Liver (tissue), 9 donors: ENCODE measurements around the gene FBXO31. TPM values are rescaled to one million over a fixed set of nuclear protein-coding genes. Genes with fewer than 3 reads are reported as not detected.

Source experiments
- DNase-seq: peaks from one replicate; pipeline ENCODE4 v3.0.0-alpha.2; 2017; ENCODE audit warnings: low spot score
- H3K27ac ChIP-seq, 2 donors: one replicate each; pipeline ENCODE4 v1.7.0; 2013; ENCODE audit warnings: inconsistent platforms in 2 of 2, low read length in 2 of 2, control low read depth in 1 of 2, low read depth in 1 of 2, mild to moderate bottlenecking in 1 of 2
- H3K27me3 ChIP-seq, 4 donors: one replicate each; pipeline versions ENCODE4 v1.6.1 to v1.7.0; 2013; ENCODE audit warnings: low read length in 3 of 4, inconsistent platforms in 1 of 4, mild to moderate bottlenecking in 1 of 4, moderate library complexity in 1 of 4; ENCODE audit not compliant: control insufficient read depth in 4 of 4, insufficient read depth in 4 of 4
- H3K36me3 ChIP-seq, 4 donors: one replicate each; pipeline versions ENCODE4 v1.6.1 to v1.7.0; 2013; ENCODE audit warnings: low read length in 3 of 4, mild to moderate bottlenecking in 3 of 4, low read depth in 1 of 4, moderate library complexity in 1 of 4; ENCODE audit not compliant: control insufficient read depth in 4 of 4, insufficient read depth in 3 of 4
- H3K4me1 ChIP-seq, 4 donors: one replicate each; pipeline versions ENCODE4 v1.6.1 to v1.7.0; 2013; ENCODE audit warnings: low read length in 3 of 4, mild to moderate bottlenecking in 3 of 4, moderate library complexity in 1 of 4; ENCODE audit not compliant: control insufficient read depth in 4 of 4, insufficient read depth in 4 of 4
- H3K4me3 ChIP-seq, 3 donors: one replicate each; pipeline versions ENCODE4 v1.6.1 to v1.7.0; 2013; ENCODE audit warnings: low read length in 3 of 3, control low read depth in 1 of 3, low read depth in 1 of 3, mild to moderate bottlenecking in 1 of 3
- H3K9ac ChIP-seq, 2 donors: one replicate each; pipeline ENCODE4 v1.7.0; 2013; ENCODE audit warnings: low read length in 2 of 2, mild to moderate bottlenecking in 2 of 2, moderate library complexity in 2 of 2, control low read depth in 1 of 2, low read depth in 1 of 2
- H3K9me3 ChIP-seq, 4 donors: one replicate each; pipeline versions ENCODE4 v1.6.1 to v1.7.0; 2013; ENCODE audit warnings: low read length in 3 of 4; ENCODE audit not compliant: control insufficient read depth in 4 of 4
- ATF3 ChIP-seq: IDR thresholded peaks from 2 replicates; pipeline ENCODE4 v1.6.1; 2016; ENCODE audit warnings: antibody characterized with exemption
- CTCF ChIP-seq: fragments of 150-350 bp; IDR thresholded peaks from 2 replicates; pipeline ENCODE4 v1.5.1; 2017; ENCODE audit warnings: improper control_type of control experiment, low read depth, low read length; ENCODE audit not compliant: missing input control
- EGR1 ChIP-seq, 2 donors: IDR thresholded peaks; 2 replicates each; pipeline ENCODE4 v1.6.1; 2016 to 2018; ENCODE audit warnings: antibody characterized with exemption in 2 of 2, low read depth in 2 of 2
- FOXA1 ChIP-seq: IDR thresholded peaks from 2 replicates; pipeline ENCODE4 v1.6.1; 2016; ENCODE audit warnings: antibody characterized with exemption
- FOXA2 ChIP-seq: IDR thresholded peaks from 2 replicates; pipeline ENCODE4 v1.6.1; 2016; ENCODE audit warnings: antibody characterized with exemption
- GABPA ChIP-seq, 2 donors: IDR thresholded peaks in 1 of 2; conservative IDR thresholded peaks in 1 of 2; 2 replicates each; pipeline ENCODE4 v1.6.1; 2016; ENCODE audit warnings: antibody characterized with exemption in 2 of 2, mild to moderate bottlenecking in 1 of 2, moderate library complexity in 1 of 2
- HNF4A ChIP-seq, 2 donors: conservative IDR thresholded peaks; 2 replicates each; pipeline ENCODE4 v1.6.1; 2016; ENCODE audit warnings: antibody characterized with exemption in 2 of 2, mild to moderate bottlenecking in 2 of 2
- HNF4G ChIP-seq: IDR thresholded peaks from 2 replicates; pipeline ENCODE4 v1.6.1; 2016; ENCODE audit warnings: antibody characterized with exemption
- JUND ChIP-seq, 2 donors: IDR thresholded peaks; 2 replicates each; pipeline ENCODE4 v1.6.1; 2016; ENCODE audit warnings: antibody characterized with exemption in 2 of 2
- NR2F2 ChIP-seq: IDR thresholded peaks from 2 replicates; pipeline ENCODE4 v1.6.1; 2016; ENCODE audit warnings: antibody characterized with exemption
- RAD21 ChIP-seq, 2 donors: IDR thresholded peaks; 2 replicates each; pipeline ENCODE4 v1.6.1; 2016; ENCODE audit warnings: antibody characterized with exemption in 2 of 2, mild to moderate bottlenecking in 2 of 2
- REST ChIP-seq: IDR thresholded peaks from 2 replicates; pipeline ENCODE4 v1.6.1; 2016; ENCODE audit warnings: antibody characterized with exemption, mild to moderate bottlenecking
- RXRA ChIP-seq, 2 donors: IDR thresholded peaks; 2 replicates each; pipeline ENCODE4 v1.6.1; 2017 to 2018; ENCODE audit warnings: antibody characterized with exemption in 2 of 2, mild to moderate bottlenecking in 1 of 2
- YY1 ChIP-seq: IDR thresholded peaks from 2 replicates; pipeline ENCODE4 v1.6.1; 2016; ENCODE audit warnings: antibody characterized with exemption, mild to moderate bottlenecking
- ZBTB33 ChIP-seq: IDR thresholded peaks from 2 replicates; pipeline ENCODE4 v1.6.1; 2016; ENCODE audit warnings: antibody characterized with exemption
- WGBS: extraction: QIAGEN DNeasy Blood & Tissue Kit; methylation state at CpG from one replicate; pipeline ENCODE4 v1.1.7; 2013; 5-methylcytosine and 5-hydroxymethylcytosine counted together
- polyA plus RNA-seq, 2 donors: library from polyadenylated mRNA; stranded (reverse) in 1 of 2; unstranded in 1 of 2; fragments of 200-250 nt in 1 of 2; fragments of >200 nt in 1 of 2; fragmentation: Nextera tagmentation in 1 of 2; extraction: Ambion mirVana in 1 of 2; gene quantifications; one replicate each; pipeline versions ENCODE4 v1.2.1 to v1.2.3, GENCODE V29; 2013 to 2015
- total RNA-seq, 2 donors: library from RNA; depleted of rRNA; stranded (reverse); fragments of >200 nt; gene quantifications; one replicate each; pipeline ENCODE4 v1.2.3, GENCODE V29; 2014
- donor health status: healthy.
- donor health status: healthy.
- donor health status: healthy.
- donor health status: healthy.
- donor health status: healthy.

The FBXO31 gene
- total and polyA plus RNA-seq, 4 donors = 13.2 to 30.3 (median 18.1) TPM

GRCh38 chr16:87330257-87330624 lies 53.3 kb downstream of the FBXO31 start (continued):
- TF ChIP-seq ATF3 (no peak), YY1 (no peak)

GRCh38 chr16:87329436-87330256 lies 53.9 kb downstream of the FBXO31 start:
- H3K27ac ChIP-seq = no peak overlapping the region
- peaks cover 19 to 58% (median 23%) of the 10 kb centered on the region in 4 donors for H3K36me3 ChIP-seq
- DNase-seq = no peak

More at GRCh38 chr16:87329436-87330256, 53.9 kb downstream of the FBXO31 start:
- Histone ChIP-seq H3K4me3 (no peak overlapping the region), H3K27me3 (no peaks in the 10 kb centered on the region), H3K4me1 (peaks cover 0 to 3% (median 0%) of the 10 kb centered on the region in 4 donors), H3K9me3 (no peaks in the 10 kb centered on the region), H3K9ac (no peak overlapping the region)
- 94% methylated on average over 20 of the region's 20 CpGs for WGBS
- no peak for TF ChIP-seq REST
- TF ChIP-seq EGR1 (IDR thresholded peaks at IDR 0.05; ENCODE audit: low read depth in 2 of 2) = no peak
- no peak for TF ChIP-seq RAD21 (IDR thresholded peaks at IDR 0.05)
- no peak for TF ChIP-seq JUND (IDR thresholded peaks at IDR 0.05)
- no peak for TF ChIP-seq GABPA (IDR thresholded peaks at IDR 0.05 in 1 of 2, conservative IDR thresholded peaks at IDR 0.05 in 1 of 2)
- no peak for TF ChIP-seq NR2F2
- TF ChIP-seq RXRA (IDR thresholded peaks at IDR 0.05) = no peak
- TF ChIP-seq ZBTB33 = no peak
- no peak for TF ChIP-seq FOXA2
- TF ChIP-seq FOXA1 = no peak
- TF ChIP-seq HNF4G = no peak
- no peak for TF ChIP-seq HNF4A (conservative IDR thresholded peaks at IDR 0.05)
- no peak for TF ChIP-seq ATF3
- TF ChIP-seq CTCF = no peak
- TF ChIP-seq YY1 = no peak
